HUES48 (cell line): ENCODE data around the gene SEBOX.

Source experiments
- H3K27ac ChIP-seq: one replicate; pipeline ENCODE4 v1.7.0; 2013; ENCODE audit warnings: low read depth, low read length, inconsistent platforms
- H3K27me3 ChIP-seq: 2 replicates; pipeline ENCODE4 v1.6.1; 2013; ENCODE audit warnings: mild to moderate bottlenecking, low read length; ENCODE audit not compliant: control insufficient read depth, insufficient read depth
- H3K36me3 ChIP-seq: 2 replicates; pipeline ENCODE4 v1.6.1; 2013; ENCODE audit warnings: low read length; ENCODE audit not compliant: control insufficient read depth, insufficient read depth
- H3K4me1 ChIP-seq: 2 replicates; pipeline ENCODE4 v1.6.1; 2013; ENCODE audit warnings: mild to moderate bottlenecking, low read length; ENCODE audit not compliant: control insufficient read depth, insufficient read depth
- H3K4me3 ChIP-seq: 2 replicates; pipeline ENCODE4 v1.5.1; 2013; ENCODE audit warnings: mild to moderate bottlenecking, low read depth, low read length
- H3K9ac ChIP-seq: 2 replicates; pipeline ENCODE4 v1.6.1; 2013; ENCODE audit warnings: mild to moderate bottlenecking, low read depth, low read length, moderate library complexity
- H3K9me3 ChIP-seq: 2 replicates; pipeline ENCODE4 v1.6.1; 2013; ENCODE audit warnings: low read length; ENCODE audit not compliant: control insufficient read depth, insufficient read depth

SEBOX gene

DNA sequence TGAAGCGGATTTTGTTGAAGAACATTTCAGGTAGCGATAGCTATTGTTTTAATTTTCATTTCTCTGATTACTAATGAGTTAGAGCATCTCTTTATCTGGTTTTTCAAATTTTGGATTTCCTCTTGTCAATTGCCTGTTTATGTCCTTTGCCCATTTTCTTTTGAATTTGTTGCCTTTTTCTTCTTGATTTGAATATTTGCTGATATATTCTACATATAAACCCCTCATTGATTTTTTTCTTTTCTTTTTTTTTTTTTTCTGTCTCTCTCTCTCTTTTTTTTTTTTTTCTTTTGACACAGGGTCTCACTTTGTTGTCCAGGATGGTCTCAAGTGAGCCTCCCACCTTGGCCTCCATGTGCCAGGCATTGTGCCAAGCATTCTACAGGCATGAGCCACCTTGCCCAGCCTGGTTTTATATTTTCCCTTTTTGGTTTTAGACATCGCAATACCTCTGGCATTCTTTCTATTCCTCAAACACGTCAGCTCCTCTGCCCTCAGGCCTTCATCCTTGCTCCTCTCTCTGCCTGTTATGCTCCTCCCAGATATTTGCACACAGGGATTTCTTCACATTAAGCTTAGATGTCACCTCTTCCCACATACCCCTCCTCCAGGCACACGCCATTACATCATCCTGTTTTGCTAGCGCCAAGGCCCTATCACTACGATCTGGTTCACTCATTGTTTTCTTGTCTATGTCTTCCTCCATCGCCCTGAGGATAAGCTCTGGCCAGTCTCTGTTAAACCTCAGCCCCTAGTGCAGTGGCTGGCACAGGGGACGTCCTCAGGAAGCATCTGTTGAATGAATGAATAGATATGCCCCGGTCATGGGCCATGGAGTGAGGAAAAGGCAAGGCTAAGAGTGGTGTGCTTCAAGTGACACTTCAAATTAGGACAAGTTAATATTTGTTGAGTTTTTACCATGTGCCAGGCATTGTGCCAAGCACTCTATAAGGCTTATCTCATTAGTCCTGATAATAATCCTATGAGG, 15.1 kb upstream of the SEBOX start:
- Histone ChIP-seq H3K27ac (no peak overlapping the region), H3K4me1 (no peaks in the 10 kb centered on the region), H3K27me3 (peaks cover 52% of the 10 kb centered on the region), H3K9ac (no peak overlapping the region), H3K9me3 (no peaks in the 10 kb centered on the region), H3K4me3 (no peak overlapping the region), H3K36me3 (no peaks in the 10 kb centered on the region)

DNA sequence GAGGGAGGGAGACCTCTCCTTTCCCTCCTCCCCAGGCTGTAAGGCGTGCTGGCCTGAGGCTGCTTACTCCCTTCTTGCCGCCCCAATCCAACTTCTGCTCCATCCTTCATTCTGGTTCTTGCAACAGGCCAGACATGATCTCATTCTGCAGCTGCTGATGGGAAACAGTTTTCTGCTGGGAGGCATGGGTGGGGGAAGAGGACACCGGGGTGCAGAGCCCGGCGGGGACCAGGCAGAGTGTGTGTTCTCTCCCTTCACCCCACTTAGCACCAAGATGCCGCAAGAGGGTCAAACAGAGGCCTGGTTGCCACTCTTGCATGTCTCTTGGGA, 7.9 kb upstream of the SEBOX start:
- no peaks in the 10 kb centered on the region for H3K36me3 ChIP-seq
- no peak overlapping the region for H3K27ac ChIP-seq
- peaks cover 17% of the 10 kb centered on the region for H3K4me1 ChIP-seq
- H3K9ac ChIP-seq: no peak overlapping the region
- peaks cover 19% of the 10 kb centered on the region for H3K27me3 ChIP-seq
- H3K9me3 ChIP-seq: no peaks in the 10 kb centered on the region
- no peak overlapping the region; the same call in 1 of the 2 replicates for H3K4me3 ChIP-seq

DNA sequence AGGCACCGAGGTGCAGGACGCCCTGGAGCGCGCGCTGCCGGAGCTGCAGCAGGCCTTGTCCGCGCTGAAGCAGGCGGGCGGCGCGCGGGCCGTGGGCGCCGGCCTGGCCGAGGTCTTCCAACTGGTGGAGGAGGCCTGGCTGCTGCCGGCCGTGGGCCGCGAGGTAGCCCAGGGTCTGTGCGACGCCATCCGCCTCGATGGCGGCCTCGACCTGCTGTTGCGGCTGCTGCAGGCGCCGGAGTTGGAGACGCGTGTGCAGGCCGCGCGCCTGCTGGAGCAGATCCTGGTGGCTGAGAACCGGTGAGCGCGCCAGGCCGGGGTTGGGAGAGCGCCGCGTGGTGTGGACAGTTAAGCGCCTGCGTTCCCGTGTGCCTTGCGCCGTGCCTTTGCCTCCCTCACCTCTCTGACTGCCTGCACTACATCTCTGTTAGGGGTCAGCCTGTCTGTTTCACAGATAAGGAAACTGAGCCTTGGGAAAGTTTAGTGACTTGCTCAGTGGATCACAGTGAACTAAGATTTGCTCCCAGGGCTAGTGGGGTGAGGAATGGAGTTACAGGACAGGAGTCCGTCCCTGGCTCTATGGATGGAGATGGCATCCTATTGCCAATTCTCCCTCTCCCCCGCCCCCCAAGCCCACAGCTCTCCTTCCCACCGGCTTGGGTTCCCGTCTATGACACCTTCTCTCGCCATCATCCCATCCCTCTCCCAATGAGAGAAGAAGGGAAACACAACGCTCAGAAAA, 7.4 kb upstream of the SEBOX start:
- Histone ChIP-seq H3K4me3 (peak overlapping the region; percentile 83), H3K9me3 (no peaks in the 10 kb centered on the region), H3K27me3 (peaks cover 19% of the 10 kb centered on the region), H3K27ac (no peak overlapping the region), H3K36me3 (no peaks in the 10 kb centered on the region), H3K9ac (no peak overlapping the region), H3K4me1 (peaks cover 17% of the 10 kb centered on the region)

DNA sequence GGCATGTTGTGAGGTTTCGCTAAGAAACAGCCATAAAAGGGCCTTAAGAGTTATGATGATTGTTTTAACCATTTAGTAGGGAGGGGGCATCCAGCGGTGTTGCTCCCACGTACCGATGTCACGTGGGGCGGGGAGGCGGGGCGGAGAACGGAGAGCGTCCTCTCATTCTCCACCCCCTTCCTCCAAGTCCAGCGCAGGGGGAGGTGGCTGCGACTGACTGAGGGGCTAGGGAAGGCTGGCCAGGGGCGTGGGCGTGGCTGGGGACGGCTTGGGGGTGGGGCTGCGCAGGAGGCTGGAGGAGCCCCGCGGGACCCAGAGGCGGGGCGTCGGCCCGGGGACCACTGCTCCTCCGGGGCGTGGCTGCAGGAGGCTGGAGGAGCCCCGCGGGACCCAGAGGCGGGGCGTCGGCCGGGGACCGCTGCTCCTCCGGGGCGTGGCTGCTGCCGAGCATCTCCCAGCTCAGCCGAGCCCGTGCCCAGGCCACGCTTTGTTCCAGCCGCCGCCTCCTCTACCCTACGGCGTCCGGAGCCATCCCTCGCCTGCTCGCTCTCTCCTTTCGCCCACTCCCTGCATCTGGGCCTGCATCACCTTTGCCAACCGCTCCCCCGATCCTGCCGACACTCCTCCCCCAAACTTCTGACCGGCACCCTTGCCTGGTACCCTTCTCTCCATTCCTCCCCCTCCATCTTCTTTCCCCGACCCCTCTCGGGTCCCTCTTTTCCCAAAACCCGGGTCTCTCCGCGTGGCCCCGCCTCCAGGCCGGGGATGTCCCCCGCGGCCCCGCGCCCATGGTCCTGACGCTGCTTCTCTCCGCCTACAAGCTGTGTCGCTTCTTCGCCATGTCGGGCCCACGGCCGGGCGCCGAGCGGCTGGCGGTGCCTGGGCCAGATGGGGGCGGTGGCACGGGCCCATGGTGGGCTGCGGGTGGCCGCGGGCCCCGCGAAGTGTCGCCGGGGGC, 6.5 kb upstream of the SEBOX start, which contains the start of gene SARM1:
Gene SARM1, plus strand, starts transcription at position 450 of the 958 bp plus-strand sequence. Its CDS starts 339 bp downstream, at position 789.
- H3K36me3 ChIP-seq: no peaks in the 10 kb centered on the region
- H3K27me3 ChIP-seq: peaks cover 19% of the 10 kb centered on the region
- H3K27ac ChIP-seq: peak within 1 kb of the TSS; percentile 74
- H3K4me1 ChIP-seq: peaks cover 17% of the 10 kb centered on the region
- peak within 1 kb of the TSS; percentile 83 for H3K4me3 ChIP-seq
- no peaks in the 10 kb centered on the region for H3K9me3 ChIP-seq
- H3K9ac ChIP-seq: no peak within 1 kb of the TSS

DNA sequence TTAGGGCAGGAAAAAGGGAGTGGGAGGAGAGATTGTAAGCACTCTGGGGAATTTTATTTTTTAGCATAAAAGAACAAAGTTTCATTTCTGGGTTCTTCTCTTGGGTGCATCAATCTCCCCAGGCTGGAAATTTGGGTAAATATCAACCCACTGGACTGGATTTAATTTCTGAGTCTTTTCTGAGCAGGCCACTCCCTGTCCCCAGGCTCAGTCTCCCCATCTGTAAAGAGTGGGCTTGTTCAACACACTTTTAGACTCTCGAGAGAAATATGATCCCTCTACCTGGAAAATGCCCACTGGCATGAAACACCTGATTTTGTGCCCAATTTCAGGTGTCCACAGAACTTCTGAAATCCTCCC, 5.7 kb upstream of the SEBOX start:
- Histone ChIP-seq H3K27me3 (peaks cover 19% of the 10 kb centered on the region), H3K27ac (peak overlapping the region; percentile 74), H3K4me1 (peaks cover 17% of the 10 kb centered on the region), H3K9ac (no peak overlapping the region), H3K36me3 (no peaks in the 10 kb centered on the region), H3K4me3 (peak overlapping the region; percentile 83), H3K9me3 (no peaks in the 10 kb centered on the region)

DNA sequence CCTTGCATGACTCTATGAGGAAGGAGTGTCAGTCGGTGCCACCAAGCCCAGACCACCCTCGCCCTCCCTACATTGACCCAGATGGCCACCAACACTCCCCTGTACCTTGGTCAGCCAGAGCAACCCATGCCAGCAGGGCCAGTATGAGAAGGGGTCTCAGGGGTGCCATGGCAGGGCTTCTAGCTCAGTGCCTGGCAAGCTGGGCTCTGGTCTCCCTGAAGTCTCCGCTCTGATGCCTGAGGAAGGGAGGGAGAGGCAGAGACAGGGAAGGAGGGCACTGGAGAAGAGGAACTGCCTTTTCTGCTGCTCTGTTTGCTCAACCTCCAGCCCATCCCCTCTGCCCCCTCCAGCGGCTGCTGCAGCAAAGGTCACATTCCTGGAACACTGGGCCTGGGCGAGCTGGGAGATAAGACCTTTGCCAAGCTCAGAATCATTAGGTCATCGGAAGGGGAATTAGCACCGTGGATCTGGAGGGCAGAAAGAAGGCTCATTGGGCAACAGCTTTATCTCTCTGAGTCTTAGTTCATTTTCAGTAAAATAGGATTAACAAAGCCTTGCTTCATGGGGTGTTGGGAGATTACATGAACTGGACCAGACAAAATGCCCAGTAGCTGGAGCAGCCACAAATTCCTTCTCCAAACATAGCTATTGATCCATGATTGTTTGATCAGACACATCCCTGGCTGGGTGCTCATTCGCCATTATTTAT, 5.2 kb upstream of the SEBOX start, which contains the start of gene VTN:
Gene VTN, minus strand, starts transcription at position 273 of the 709 bp plus-strand sequence. Its CDS starts 104 bp downstream, at position 169.
- Histone ChIP-seq H3K9me3 (no peaks in the 10 kb centered on the region), H3K27ac (peak within 1 kb of the TSS; percentile 74), H3K36me3 (no peaks in the 10 kb centered on the region; the same call in 1 of the 2 replicates), H3K4me3 (peak within 1 kb of the TSS; percentile 83), H3K27me3 (peaks cover 19% of the 10 kb centered on the region), H3K9ac (no peak within 1 kb of the TSS), H3K4me1 (peaks cover 17% of the 10 kb centered on the region)

DNA sequence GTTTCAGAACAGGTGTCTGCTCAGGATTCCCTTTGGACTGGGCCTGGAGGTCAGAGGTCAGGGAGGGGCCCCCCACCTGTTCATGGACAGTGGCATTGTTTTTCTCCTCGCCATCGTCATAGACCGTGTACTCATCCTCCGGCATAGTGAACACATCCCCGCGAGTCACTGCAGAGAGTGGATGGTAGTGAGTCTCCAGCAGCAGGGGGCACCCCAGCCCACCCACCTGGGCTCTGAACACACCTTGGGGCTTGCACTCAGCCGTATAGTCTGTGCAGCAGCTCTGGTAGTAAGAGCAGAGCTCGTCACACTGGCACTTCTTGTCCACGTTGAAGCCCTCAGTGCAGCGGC, 4.7 kb upstream of the SEBOX start:
- peaks cover 17% of the 10 kb centered on the region for H3K4me1 ChIP-seq
- H3K9ac ChIP-seq: no peak overlapping the region
- peak overlapping the region; percentile 74 for H3K27ac ChIP-seq

DNA sequence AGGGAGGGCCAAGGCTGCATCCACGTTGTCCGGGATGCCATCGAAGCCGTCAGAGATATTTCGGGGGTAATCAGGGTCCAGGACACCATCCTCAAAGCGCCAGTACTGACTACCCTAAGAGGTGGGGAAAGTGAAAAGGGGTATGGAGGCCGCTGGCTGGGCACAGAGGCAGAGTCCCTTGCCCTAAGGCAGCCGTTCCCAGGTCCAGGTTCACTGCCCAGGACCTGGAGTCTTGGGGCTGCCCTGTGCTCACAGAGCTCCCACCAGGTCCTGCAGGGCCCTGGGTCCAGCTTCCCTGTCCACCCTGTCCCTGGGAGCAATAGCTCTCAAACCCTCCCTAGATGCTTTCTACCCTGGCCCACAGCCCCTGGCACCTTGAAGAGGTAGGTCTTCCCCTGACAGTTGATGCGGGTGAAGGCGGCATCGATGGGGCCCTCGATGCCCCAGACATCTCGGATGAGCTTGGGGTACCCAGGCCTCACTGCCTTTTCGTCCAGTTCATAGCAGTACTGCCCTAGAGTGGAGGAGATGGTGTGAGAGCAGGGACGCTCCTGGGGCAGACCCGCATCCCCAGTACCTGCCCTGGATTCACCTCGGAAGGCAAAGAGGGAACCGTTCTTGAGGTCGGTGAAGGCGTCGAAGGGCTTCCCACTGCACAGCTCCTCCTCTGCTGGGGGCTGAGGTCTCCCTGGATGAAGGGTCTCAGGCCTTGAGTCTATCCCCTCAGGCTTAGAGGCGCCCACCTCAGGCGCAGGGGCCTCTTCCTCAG, 4.1 kb upstream of the SEBOX start:
- Histone ChIP-seq H3K27ac (no peak overlapping the region), H3K9ac (no peak overlapping the region)

More for the DNA sequence above, 4.7 kb upstream of the SEBOX start:
- H3K4me3 ChIP-seq: no peak overlapping the region
- peaks cover 19% of the 10 kb centered on the region for H3K27me3 ChIP-seq
- no peaks in the 10 kb centered on the region for H3K9me3 ChIP-seq
- no peaks in the 10 kb centered on the region; the same call in 1 of the 2 replicates for H3K36me3 ChIP-seq

DNA sequence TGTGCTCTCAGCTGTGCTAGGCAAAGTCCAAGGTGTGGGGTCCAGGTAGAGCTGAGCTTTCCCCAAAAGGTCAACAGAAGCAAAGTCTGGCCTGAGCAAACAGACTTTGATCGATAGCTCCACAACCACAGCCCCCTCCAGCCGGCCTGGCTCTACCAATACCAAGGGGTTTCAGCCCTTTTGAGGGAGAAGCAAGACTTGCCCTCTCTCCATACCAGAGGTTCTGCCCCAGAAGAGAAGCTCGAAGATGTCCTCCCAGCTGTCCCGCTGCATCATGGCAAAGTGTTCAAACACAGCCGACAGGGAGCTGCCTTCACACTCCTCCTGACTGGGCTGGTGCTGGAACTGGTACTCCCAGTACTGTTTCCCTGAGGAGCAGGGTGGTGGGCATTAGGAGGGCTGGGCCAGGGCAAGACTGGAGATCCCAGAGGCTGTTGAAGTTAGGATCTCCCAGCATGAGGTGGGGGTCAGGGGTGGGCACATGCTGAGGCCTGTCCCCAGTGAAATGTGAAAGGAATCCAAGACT, 3.4 kb upstream of the SEBOX start:
- H3K4me3 ChIP-seq: no peak overlapping the region

More for the DNA sequence above, 4.1 kb upstream of the SEBOX start:
- Histone ChIP-seq H3K4me3 (no peak overlapping the region), H3K9me3 (no peaks in the 10 kb centered on the region), H3K4me1 (peaks cover 17% of the 10 kb centered on the region), H3K36me3 (no peaks in the 10 kb centered on the region; the same call in 1 of the 2 replicates), H3K27me3 (peaks cover 19% of the 10 kb centered on the region)

More for the DNA sequence above, 3.4 kb upstream of the SEBOX start:
- H3K4me1 ChIP-seq: peaks cover 17% of the 10 kb centered on the region
- H3K27ac ChIP-seq: peak overlapping the region; percentile 56
- H3K27me3 ChIP-seq: peaks cover 16% of the 10 kb centered on the region
- H3K36me3 ChIP-seq: peaks cover 6% of the 10 kb centered on the region
- H3K9me3 ChIP-seq: no peaks in the 10 kb centered on the region
- no peak overlapping the region for H3K9ac ChIP-seq
